Peyer's patch (tissue), 4 donors: ENCODE data around the gene GNMT.

Experiments
- POLR2A ChIP-seq, 2 donors: fragments of 450-650 bp; IDR thresholded peaks; one replicate each; pipeline ENCODE4 v1.5.1; 2017; ENCODE audit warnings: antibody characterized with exemption in 2 of 2, mild to moderate bottlenecking in 2 of 2, moderate library complexity in 2 of 2
- TF ChIP-seq, protein P1 (sequence below), 6 experiments: fragments of 450-650 bp in 4 of 6; fragments of 200-600 bp in 2 of 6; sonication (generic) in 1 of 6; IDR thresholded peaks; one replicate each; pipeline ENCODE4 v1.5.1; 2017 to 2019; ENCODE audit warnings: antibody characterized with exemption in 6 of 6, mild to moderate bottlenecking in 3 of 6, moderate library complexity in 1 of 6

GRCh38 chr6:42938428-42938796, 22.1 kb upstream of the GNMT start:
- TF ChIP-seq, protein P1, sequence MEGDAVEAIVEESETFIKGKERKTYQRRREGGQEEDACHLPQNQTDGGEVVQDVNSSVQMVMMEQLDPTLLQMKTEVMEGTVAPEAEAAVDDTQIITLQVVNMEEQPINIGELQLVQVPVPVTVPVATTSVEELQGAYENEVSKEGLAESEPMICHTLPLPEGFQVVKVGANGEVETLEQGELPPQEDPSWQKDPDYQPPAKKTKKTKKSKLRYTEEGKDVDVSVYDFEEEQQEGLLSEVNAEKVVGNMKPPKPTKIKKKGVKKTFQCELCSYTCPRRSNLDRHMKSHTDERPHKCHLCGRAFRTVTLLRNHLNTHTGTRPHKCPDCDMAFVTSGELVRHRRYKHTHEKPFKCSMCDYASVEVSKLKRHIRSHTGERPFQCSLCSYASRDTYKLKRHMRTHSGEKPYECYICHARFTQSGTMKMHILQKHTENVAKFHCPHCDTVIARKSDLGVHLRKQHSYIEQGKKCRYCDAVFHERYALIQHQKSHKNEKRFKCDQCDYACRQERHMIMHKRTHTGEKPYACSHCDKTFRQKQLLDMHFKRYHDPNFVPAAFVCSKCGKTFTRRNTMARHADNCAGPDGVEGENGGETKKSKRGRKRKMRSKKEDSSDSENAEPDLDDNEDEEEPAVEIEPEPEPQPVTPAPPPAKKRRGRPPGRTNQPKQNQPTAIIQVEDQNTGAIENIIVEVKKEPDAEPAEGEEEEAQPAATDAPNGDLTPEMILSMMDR (IDR thresholded peaks at IDR 0.05): no peak
- no peak for TF ChIP-seq POLR2A (IDR thresholded peaks at IDR 0.05)
